ENCODE measurements around the gene ZNF516.
"Not testable (repeated sequence)": the region's sequence is repeated elsewhere in the genome, so short reads cannot be mapped to it uniquely, and the experiment has no call there.

Gene ZNF516

DNA sequence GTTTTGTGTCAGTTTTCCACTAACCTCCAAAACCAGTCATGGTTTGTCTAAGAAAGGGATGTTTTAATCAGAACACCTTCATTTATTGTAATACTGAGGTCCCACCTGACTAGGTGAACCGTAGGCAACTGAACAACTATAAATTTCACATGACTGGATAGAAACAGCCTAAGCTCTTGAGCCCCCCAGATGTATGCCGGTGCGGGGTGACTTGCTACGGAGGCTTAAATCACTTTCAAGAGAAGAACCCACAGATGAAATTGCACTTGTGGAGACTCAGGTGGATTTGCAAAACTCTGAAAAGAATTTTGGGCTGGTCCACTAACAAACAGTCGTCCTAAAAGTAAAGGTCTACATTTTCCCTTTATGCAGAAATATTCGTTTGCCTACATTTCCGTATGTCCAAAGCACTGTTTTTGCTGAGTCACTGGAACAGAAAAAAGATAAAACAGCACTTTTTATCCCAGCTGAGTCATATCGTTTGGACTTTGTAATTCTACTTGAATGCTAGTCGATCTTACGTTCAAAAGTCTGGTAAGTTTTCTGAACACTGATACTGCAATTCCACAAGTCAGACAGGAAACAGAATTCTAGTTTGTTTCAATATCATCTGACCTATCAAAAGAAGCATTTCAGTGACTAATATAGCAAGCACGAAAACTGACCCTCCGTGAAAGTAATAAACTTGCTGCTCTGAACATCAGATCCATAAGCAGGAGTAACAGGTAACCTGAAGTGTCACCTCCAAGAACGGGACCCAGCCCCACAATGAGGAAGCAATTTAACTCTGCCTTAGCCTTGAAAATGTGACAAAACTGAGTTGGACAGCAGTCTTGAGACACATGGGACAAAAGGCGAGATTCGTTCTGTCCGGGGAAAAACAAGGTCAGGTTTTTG, 18.1 kb downstream of the ZNF516 start:
- in situ Hi-C loops (cut with MboI; ENCODE audit: low pct_unique_long_range_greater_than_20kb, low sequenced_read_pairs), result no loop called here
- peak; percentile 48 for DNase-seq

DNA sequence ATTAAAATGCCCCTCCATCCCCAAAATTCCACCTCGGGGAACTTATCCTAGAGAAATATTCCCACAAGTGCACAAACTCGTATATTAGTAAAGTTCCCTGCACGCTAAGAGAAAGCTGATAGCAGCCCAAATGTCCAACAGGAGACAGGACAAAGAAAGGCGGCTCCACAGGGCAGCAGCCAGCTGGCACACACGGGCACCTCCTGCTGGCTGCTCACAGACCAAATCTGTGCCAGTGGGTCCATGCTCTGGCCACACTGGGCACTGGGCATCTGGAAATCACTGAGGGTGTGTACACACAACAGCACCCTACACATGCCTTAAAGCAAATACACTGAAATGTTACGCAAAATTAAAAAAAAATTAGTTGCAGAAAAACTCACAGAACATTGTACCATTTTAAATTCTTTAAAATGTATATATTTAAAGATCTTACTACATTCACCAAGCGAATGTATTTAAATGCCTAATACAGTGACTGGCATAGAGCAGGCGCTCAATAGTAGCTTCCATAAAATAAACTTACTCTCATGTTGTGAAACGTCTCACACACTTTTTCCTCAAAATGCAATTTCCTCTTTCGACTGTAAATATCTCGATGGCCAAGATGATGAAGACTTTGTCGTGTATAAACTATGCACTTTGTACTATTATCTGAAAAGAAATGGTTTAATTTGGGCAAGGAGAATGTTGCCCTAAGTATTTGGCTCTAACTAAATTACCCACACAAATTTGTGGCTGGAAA, 19.4 kb downstream of the ZNF516 start:
- no peak for DNase-seq
- in situ Hi-C loops (cut with MboI; ENCODE audit: low pct_unique_long_range_greater_than_20kb, low sequenced_read_pairs), result no loop called here

DNA sequence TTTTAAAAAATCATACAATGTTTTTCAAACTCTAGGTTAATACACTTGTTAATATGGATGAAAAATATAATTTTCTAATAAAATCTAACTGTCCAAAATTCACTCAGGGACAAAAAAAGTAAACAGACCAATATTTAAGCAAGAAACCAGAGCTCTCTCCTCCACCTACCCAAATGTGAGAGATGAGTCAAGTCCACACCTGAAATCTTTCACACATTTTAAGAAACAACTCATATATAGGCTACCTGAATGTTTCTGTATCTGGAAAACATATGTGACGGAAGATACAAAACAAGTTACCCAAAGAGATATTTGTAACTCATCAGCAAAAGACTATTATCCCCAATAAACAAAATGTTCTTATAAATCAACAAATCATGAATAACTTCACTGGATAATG, 20.2 kb downstream of the ZNF516 start:
- in situ Hi-C loops (cut with MboI; ENCODE audit: low pct_unique_long_range_greater_than_20kb, low sequenced_read_pairs), result no loop called here

DNA sequence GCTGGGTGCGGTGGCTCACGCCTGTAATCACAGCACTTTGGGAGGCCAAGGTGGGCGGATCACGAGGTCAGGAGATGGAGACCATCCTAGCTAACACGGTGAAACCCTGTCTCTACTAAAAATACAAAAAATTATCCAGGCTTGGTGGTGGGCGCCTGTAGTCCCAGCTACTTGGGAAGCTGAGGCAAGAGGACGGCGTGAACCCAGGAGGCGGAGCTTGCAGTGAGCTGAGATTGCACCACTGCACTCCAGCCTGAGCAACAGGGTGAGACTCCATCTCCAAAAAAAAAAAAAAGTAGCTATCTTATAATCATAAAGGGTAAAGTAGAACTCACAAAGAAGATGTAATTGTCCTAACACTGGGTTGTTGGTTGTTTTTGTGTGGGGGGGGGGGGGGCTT, 21.5 kb downstream of the ZNF516 start:
- in situ Hi-C loops (cut with MboI; ENCODE audit: low pct_unique_long_range_greater_than_20kb, low sequenced_read_pairs); DNase-seq: not testable (repeated sequence)

More for the DNA sequence above, 20.2 kb downstream of the ZNF516 start:
- DNase-seq, result no peak

DNA sequence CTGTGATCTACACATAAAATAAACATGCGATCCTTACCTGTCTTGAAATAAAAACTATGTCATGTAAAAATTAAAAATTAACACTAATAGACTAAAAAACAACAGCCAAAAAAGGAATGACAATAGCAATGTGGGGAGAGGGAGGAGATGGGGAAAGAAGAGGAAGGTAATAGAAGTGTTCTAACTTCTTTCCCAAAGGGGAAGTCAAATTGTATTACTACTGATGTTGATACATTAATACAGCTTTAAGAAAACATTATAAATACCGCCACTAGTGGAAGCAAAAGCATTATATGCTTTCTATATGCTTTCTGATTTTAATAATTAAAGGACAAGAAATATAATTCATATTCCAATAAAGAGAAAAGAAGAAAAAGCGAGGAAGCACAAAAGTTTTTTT, 22.2 kb downstream of the ZNF516 start:
- in situ Hi-C loops (cut with MboI; ENCODE audit: low pct_unique_long_range_greater_than_20kb, low sequenced_read_pairs), result no loop called here
- no peak for DNase-seq

DNA sequence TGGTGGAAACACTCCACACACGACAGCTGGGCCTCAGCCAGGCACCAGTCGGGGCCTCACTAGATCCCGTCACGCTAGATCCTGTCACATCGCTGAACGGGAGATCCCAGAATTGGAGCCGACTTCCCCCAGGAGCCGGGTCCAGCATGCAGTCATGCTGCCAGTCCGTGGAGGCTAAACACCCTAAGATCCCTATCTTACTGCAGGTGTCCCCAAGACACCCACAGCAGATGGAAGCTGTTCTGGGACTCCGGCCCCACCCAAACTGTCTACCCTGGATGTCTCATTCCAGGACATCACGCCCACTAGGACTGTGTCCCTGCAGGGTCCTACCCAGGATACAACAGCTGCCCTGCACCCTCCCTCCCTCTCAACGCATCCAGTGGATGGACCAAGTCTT, 23.4 kb downstream of the ZNF516 start:
- no peak for DNase-seq
- in situ Hi-C loops (cut with MboI; ENCODE audit: low pct_unique_long_range_greater_than_20kb, low sequenced_read_pairs), result no loop called here

DNA sequence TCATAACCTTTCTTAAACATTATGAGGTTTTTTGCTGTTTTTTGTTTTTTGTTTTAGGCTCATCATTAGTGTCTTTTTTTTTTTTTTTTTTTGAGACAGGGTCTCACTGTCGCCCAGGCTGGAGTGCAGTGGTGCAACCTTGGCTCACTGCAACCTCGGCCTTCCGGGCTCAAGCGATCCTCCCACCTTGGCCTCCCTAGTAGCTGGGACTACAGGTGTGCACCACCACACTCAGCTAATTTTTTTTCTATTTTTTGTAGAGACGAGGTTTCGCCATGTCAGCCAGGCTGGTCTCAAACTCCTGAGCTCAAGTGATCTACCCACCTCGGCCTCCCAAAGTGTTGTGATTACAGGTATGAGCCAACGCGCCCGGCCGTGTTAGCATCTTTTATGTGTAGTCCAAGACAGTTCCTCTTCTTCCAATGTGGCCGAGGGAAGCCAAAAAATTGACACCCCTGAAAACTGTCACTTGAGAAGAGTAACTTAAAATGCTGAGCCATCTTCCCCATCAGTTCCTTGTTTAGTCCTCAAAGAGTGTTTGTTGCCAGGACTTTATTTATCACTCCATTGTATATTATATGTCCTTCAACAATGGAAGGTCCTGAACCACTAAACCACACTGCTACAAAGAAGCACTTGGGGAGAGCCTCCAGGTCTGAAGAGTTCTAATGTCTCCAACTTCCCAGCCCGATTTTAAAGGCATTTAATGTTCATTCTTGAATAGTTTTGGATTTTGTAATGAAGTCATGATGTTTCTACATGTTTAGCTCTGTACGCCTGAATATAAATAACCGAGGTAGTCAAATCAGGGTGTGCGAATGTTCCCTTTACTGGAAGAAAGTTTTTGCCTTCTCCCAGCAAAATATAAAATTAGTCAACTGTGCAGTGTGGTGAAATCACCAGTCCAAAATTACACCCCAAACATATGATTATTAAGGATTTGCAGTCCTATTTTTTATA, 26.4 kb downstream of the ZNF516 start:
- in situ Hi-C loops (cut with MboI; ENCODE audit: low pct_unique_long_range_greater_than_20kb, low sequenced_read_pairs), result no loop called here
- peak; percentile 43 for DNase-seq

DNA sequence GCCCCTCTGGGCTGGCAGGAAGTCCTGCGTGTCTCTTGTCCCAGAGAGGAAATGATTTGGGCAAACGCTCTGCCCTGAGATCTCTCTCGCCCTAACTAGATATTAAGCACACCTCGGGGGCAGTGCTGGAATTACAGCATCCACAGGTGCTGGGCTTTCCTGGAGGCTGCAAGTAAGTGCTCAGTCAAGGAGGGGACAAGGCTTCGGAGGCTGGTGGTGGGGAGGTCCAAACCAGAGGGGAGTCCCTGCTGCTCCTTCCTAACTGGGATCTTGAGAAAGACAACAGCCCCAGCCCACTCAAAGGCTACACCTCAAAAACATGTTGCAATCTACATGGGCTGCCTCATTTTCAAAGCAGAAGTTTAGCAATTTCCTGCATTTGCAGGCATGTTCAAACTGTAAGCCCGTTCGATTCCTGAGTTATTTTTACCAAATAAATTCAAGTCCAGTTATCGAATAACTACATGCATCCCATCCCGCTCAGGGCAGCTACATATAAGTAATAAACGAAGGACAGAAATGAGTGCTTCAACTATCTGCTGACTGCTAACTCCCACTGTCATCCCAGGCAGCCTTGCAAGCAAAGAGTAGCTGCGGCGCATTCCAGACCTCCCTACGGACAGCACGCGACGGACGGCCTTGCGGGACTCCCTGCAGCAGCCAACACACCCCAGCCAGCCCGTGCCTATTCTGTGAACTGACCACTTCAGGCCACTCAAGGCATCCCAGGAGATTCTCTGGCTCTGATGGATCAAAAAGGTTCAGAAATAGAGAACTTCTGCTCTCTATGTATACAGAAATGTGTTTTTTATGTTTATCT, 27.5 kb downstream of the ZNF516 start:
- in situ Hi-C loops (cut with MboI; ENCODE audit: low pct_unique_long_range_greater_than_20kb, low sequenced_read_pairs), result no loop called here
- DNase-seq, result peak; percentile 81

DNA sequence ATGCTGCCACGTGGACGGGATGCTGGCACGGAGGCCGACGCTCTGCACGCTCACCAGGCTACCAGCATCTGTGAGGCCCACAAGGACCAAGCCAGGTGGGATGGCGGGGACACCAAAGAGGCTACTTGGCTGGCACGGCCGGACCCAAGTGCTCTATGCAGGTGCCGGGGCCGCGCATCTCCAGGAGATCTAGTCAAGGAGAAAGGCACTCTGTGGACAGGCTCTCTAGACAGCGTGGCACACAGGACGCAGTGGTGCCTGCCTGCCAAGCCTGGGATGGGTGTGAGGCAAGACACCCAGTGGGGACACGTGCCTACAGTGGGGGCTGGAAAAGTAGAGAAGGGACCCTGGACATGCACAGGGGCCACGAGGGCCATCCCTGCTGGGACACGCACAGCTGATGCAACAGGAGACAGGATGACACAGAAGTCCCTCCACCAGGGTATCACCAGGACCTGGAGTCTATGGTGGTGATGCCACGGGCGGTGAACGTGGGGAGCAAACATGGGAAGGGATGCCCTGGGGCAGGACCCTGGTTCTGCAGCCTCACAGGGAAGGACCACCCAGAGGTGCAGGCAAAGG, 28.5 kb downstream of the ZNF516 start:
- DNase-seq, result no peak
- in situ Hi-C loops (cut with MboI; ENCODE audit: low pct_unique_long_range_greater_than_20kb, low sequenced_read_pairs), result no loop called here

DNA sequence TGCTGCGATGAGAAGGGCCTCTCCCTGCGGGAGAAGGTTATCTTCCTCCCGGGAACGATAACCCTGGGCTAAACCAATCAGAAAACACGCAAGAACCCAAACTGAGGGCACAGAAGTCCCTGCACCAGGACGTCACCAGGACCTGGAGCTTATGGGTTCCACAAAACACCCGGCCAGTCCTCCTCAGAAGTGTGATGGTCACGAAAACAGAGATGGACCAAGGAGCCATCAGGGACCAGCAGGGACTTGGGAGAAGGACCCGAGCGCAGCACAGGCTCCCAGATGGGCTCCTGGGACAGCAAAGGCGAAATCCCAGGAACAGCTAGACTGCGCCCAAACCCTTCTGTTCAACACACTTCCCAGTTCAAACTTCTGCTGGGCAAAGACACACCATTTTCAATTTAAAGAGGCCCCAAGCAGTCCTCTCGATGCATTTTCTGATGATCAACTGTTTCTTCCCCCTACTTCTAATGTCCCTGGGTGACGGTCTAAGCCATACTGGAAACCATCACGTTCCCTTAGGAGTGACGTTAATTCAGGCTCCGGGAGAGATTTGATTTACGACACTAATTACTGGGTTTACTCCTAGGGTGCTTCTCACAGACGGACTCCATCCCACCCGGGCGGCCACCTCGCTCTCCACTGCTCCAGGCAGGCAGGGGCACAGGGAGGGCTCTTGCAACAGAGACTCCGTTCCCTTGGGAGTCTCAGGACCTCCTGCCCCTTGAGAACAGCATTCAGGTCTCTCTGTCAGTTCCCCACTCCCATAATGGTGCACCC, 29.2 kb downstream of the ZNF516 start:
- no peak for DNase-seq
- in situ Hi-C loops (cut with MboI; ENCODE audit: low pct_unique_long_range_greater_than_20kb, low sequenced_read_pairs), result no loop called here

DNA sequence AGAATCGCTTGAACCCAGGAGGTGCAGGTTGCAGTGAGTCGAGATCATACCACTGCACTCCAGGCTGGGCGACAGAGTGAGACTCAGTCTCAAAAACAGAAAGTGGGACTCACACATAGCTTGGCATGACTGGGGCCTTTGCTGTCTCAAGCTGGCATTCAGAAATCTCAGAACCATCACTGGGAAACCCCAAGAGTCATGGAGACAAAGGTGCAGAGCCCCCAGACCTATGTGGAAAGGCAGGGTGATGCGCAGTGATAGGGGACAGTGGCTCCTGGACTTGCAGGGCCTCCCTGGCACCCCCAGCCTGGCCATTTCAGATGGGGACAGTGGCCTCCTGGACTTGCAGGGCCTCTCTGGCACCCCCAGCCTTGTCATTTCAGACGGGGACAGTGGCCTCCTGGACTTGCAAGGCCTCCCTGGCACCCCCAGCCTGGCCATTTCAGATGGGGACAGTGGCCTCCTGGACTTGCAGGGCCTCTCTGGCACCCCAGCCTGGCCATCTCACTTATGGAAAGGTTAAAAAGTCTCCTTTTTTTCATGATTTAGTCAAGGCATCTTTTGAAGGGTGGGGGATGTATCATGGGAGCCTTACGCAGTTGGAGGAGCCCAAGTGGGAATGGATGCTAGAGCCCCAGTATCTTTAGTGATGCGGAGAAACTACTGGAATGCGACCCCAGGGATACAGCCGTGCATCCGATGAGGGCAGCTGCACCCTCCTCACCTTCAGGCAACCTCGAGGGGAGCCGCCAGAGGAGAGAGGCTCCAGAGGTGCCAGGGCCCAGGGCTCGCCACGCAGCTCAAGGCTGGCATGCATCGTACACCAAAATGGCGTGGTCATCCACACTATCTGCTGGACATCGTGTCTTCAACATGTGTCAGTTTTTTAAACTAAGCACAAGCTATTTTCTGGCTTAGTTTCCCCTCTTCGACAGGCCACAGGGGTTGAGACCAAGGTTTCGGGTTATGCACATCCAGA, 30.5 kb downstream of the ZNF516 start:
- DNase-seq, result no peak
- in situ Hi-C loops (cut with MboI; ENCODE audit: low pct_unique_long_range_greater_than_20kb, low sequenced_read_pairs), result no loop called here

DNA sequence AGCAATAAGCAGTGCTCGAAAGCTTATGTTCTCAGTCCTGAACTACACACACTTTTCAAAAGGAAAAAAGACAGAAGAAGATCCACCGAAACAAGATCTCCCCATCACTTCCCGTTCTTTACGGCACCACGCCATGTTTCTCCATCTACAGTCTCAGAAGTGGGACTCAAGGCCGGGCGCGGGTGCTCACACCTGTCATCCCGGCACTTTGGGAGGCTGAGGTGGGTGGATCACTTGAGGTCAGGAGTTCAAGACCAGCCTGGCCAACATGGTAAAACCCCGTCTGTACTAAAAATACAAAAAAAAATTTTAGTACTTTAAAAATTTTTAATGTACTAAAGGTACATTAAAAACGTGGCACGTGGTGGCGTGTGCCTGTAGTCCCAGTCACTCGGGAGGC, 31.2 kb downstream of the ZNF516 start:
- no peak for DNase-seq
- in situ Hi-C loops (cut with MboI; ENCODE audit: low pct_unique_long_range_greater_than_20kb, low sequenced_read_pairs), result no loop called here

DNA sequence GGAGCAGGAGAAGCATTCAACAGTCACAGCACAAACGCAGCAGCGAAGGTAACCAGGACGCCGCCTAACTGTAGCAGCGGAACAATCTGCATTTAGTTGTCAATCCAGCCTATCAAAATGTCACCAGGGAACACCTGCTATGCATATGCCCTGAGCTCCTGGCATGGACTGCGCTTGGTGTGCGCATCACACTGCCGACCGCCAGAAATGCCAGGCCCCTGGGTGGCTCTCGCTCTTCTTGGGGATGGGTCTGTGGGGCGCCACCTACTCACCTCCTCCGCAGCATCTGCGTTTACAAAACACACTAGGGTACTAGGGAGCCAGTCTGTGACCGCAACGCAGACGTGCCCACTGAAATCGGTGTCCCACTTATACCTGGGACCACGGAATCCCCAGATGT, 31.7 kb downstream of the ZNF516 start:
- no peak for DNase-seq

DNA sequence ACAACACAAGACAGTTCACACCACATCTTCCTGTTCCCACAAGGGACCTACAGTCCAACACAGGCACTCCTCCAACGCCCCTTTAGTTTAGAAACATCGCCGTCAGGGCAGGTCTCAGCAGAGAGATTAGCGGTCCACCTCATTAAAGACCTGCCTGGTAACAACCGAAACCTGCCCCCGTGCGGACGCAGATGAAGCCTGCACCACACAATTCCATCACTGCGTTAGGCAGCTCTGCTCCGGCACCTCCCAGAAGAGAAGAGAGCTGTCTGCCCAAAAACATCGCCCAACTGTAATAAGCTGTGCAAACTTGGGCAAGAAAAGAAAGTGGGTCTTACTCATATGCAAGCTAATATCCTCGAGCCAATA, 32.7 kb downstream of the ZNF516 start:
- no peak for DNase-seq
- in situ Hi-C loops (cut with MboI; ENCODE audit: low pct_unique_long_range_greater_than_20kb, low sequenced_read_pairs), result no loop called here

More for the DNA sequence above, 31.7 kb downstream of the ZNF516 start:
- in situ Hi-C loops (cut with MboI; ENCODE audit: low pct_unique_long_range_greater_than_20kb, low sequenced_read_pairs), result no loop called here

DNA sequence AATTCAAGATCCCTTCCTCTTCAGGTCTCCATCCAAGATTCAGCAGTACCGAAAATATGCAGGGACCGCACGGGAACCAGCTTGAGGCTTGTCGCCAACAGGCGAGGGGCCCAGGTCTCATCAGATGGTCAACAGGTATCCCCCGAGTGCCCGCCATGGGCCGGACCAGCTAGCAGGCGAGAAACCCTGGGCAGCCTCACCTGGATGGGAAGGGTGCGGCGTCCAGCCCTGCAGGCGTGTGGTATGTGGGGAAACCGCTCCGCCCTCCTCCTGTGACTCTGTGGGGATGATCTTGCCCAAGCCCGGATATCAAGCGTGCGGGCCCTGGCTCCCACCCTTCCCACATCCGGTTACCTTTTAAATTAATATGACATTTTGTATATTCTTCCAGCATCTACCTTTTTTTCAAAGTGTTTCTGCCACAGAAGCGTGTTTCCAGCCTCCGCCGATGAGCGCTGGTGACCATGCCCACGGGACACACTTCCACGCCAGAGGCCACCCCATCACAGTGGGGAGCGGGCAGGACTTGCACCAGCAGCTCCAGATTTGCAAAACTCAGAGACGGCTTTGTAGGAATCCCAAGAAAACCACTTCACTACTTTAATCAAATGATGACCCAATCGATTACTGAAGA, 33.2 kb downstream of the ZNF516 start:
- no peak for DNase-seq
- in situ Hi-C loops (cut with MboI; ENCODE audit: low pct_unique_long_range_greater_than_20kb, low sequenced_read_pairs), result no loop called here

DNA sequence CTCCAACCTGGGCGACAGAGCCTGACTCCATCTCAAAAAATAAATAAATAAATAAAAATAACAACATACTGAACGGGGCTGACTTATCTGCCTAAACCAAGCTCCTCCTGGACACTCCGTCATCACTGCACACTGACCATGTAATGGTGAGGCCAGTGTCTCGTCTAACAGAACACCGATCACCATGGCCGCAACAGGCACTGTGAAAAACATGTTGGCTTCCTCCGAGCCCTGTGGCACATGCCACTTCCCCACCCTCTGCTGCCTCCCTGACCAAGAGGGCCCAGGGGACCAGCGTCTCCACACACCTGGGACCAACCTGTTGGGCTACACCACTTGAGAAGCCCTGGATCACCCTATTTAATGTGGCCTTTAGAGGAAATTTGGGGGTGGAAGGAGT, 33.9 kb downstream of the ZNF516 start:
- no peak for DNase-seq
- in situ Hi-C loops (cut with MboI; ENCODE audit: low pct_unique_long_range_greater_than_20kb, low sequenced_read_pairs), result no loop called here
